ENCODE data around the gene ABLIM1.
A peak's percentile ranks its signal among the peaks of the same experiment; 100 is the strongest.
"Not testable (repeated sequence)": the region's sequence is repeated elsewhere in the genome, so short reads cannot be mapped to it uniquely, and the experiment has no call there.

Gene ABLIM1

DNA sequence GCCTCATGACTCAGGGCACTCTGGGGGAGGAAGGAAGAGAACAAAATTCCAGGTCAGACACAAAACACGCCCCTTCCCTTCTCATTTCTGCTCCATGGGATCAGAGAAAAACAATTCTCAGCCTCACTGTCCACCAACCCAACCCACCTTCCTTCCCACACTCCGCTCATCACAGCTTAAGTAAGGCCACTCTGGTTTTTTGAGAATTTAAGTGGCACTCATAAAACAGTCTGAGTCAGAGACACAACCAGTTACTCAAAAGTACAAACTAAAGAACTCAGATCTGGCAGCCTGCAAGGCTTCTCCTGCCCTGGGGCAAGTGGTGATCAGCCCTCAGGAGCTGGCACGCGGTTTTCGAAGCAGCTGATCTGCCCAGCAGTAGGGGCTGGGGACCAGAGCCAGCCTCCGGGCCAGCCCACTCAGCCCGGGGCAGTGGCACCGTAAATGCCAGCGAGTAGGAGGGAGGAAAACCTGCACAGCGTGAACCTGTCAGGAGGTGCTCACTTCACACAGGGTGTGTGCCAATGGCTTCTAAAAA is 39.1 kb upstream of the ABLIM1 start:
- TF ChIP-seq, protein P1, sequence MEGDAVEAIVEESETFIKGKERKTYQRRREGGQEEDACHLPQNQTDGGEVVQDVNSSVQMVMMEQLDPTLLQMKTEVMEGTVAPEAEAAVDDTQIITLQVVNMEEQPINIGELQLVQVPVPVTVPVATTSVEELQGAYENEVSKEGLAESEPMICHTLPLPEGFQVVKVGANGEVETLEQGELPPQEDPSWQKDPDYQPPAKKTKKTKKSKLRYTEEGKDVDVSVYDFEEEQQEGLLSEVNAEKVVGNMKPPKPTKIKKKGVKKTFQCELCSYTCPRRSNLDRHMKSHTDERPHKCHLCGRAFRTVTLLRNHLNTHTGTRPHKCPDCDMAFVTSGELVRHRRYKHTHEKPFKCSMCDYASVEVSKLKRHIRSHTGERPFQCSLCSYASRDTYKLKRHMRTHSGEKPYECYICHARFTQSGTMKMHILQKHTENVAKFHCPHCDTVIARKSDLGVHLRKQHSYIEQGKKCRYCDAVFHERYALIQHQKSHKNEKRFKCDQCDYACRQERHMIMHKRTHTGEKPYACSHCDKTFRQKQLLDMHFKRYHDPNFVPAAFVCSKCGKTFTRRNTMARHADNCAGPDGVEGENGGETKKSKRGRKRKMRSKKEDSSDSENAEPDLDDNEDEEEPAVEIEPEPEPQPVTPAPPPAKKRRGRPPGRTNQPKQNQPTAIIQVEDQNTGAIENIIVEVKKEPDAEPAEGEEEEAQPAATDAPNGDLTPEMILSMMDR (IDR thresholded peaks at IDR 0.05): no peak
- no peak overlapping the region for H3K4me3 ChIP-seq
- H3K27me3 ChIP-seq: no peaks in the 10 kb centered on the region
- intact Hi-C loops (cut with DNase I; ENCODE audit: low total_unique reads): loop anchor here (5.0 kb wide), 1 partner anchor 145 kb away; no protein-coding TSS in a partner anchor
- H3K27ac ChIP-seq: peak overlapping the region in 1 of 2 donors; percentile 41
- no peaks in the 10 kb centered on the region for H3K9me3 ChIP-seq
- DNase-seq: no peak
- peaks cover 0 to 9% (median 4%) of the 10 kb centered on the region in 4 donors for H3K4me1 ChIP-seq
- no peaks in the 10 kb centered on the region for H3K36me3 ChIP-seq

DNA sequence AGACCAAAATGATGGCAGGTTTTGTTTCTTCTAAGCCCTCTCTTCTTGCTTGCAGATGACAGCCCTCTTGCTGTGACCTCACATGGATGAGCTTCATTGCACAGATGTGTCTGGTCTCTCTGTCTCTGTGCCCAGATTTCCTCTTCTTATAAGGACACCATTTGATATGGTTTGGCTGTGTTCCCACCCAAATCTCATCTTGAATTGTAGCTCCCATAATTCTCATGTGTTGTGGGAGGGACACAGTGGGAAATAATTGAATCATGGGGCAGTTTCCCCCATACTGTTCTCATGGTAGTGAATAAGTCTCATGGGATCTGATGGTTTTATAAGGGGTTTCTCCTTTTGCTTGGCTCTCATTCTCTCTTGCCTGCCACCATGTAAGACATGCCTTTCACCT is 38.2 kb upstream of the ABLIM1 start:
- not testable (repeated sequence) for H3K27me3 ChIP-seq, H3K9me3 ChIP-seq, H3K4me1 ChIP-seq, DNase-seq, H3K4me3 ChIP-seq, H3K27ac ChIP-seq, H3K36me3 ChIP-seq
- intact Hi-C loops (cut with DNase I; ENCODE audit: low total_unique reads): loop anchor here (5.0 kb wide), 1 partner anchor 144 kb away; no protein-coding TSS in a partner anchor

- peaks cover 0 to 9% (median 4%) of the 10 kb centered on the region in 4 donors for H3K4me1 ChIP-seq
- DNase-seq: no peak
- TF ChIP-seq, protein P1 (IDR thresholded peaks at IDR 0.05): no peak
- no peak overlapping the region for H3K27ac ChIP-seq
- H3K9me3 ChIP-seq: no peaks in the 10 kb centered on the region
- no peaks in the 10 kb centered on the region for H3K36me3 ChIP-seq
- intact Hi-C loops (cut with DNase I; ENCODE audit: low total_unique reads): loop anchor here (5.0 kb wide), 1 partner anchor 142 kb away; no protein-coding TSS in a partner anchor
- H3K27me3 ChIP-seq: no peaks in the 10 kb centered on the region
- no peak overlapping the region for H3K4me3 ChIP-seq
Observed at GRCh38 chr10:114694752-114695151, 36.7 kb upstream of the ABLIM1 start.

DNA sequence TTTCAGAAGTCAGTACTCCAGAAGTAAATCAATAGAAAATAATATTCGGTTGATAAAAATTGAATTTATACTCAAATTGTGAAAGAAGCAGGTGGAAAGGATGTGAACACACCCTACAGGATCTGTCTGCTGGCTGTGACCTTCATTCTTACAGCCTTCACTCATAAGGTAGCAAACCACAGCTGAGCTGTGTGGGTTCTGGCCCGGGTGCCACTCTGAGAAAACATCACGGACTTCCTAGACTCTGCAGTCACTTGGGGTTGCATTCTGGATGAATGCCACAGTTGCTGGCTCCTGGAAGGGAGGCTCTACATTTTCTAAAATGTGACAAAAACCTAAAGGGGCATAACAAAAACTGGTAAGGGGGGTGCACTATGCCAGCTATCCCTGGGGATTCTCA is 36.0 kb upstream of the ABLIM1 start:
- no peak for DNase-seq
- Histone ChIP-seq H3K27me3 (no peaks in the 10 kb centered on the region), H3K4me3 (no peak overlapping the region), H3K9me3 (no peaks in the 10 kb centered on the region), H3K4me1 (peaks cover 0 to 9% (median 4%) of the 10 kb centered on the region in 4 donors), H3K36me3 (no peaks in the 10 kb centered on the region), H3K27ac (no peak overlapping the region)
- intact Hi-C loops (cut with DNase I; ENCODE audit: low total_unique reads): no loop called here
- TF ChIP-seq, protein P1 (IDR thresholded peaks at IDR 0.05): no peak

GRCh38 chr10:114691442-114691941 is 33.4 kb upstream of the ABLIM1 start:
- H3K4me1 ChIP-seq: no peaks in the 10 kb centered on the region

DNA sequence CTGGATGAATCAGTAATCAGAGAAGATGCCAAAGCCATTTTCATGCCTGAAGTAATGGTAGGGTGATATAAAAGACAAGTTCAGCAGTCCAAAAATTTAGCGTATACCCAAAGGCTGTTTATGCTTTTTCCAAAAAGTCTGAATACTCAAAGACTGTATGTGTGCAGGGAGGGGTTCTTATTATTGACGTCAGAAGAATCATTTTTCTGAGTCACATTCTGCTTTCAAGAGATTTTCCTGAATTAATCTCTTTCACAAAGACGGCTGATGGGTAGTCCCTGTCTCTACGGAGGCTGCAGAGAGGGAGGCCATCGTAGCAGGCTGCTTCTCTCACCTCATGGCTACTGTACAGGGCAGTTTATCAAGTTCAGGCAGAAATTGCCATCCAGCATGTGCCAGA is 30.7 kb upstream of the ABLIM1 start:
- Histone ChIP-seq H3K27ac (no peak overlapping the region), H3K4me3 (no peak overlapping the region), H3K4me1 (peaks cover 4 to 21% (median 18%) of the 10 kb centered on the region in 4 donors), H3K36me3 (no peaks in the 10 kb centered on the region), H3K9me3 (no peaks in the 10 kb centered on the region), H3K27me3 (no peaks in the 10 kb centered on the region)
- intact Hi-C loops (cut with DNase I; ENCODE audit: low total_unique reads): no loop called here
- TF ChIP-seq, protein P1 (IDR thresholded peaks at IDR 0.05): no peak
- no peak for DNase-seq

More at GRCh38 chr10:114691442-114691941, 33.4 kb upstream of the ABLIM1 start:
- H3K27ac ChIP-seq: no peak overlapping the region
- TF ChIP-seq, protein P1 (IDR thresholded peaks at IDR 0.05): no peak
- no peaks in the 10 kb centered on the region for H3K9me3 ChIP-seq
- no peaks in the 10 kb centered on the region for H3K36me3 ChIP-seq
- H3K4me3 ChIP-seq: no peak overlapping the region
- no peaks in the 10 kb centered on the region for H3K27me3 ChIP-seq
- DNase-seq: no peak
- intact Hi-C loops (cut with DNase I; ENCODE audit: low total_unique reads): no loop called here

Measured in tibial artery (tissue), 4 donors.